Activated B cell treated with CpG ODN at 0.5 μM for 24 hours (primary cell): ENCODE results near the gene TMEM138. TPM values are rescaled to one million over a fixed set of nuclear protein-coding genes. Genes with fewer than 3 reads are reported as not detected.
A peak's percentile ranks its signal among the peaks of the same experiment; 100 is the strongest.

ENCODE experiments used
- ATAC-seq: fragments of 200-7000 bp; cut with Tn5 transposase; one replicate; pipeline ENCODE4 v1.10.0; 2021; ENCODE audit warnings: low read depth, mild to moderate bottlenecking, moderate library complexity
- CTCF ChIA-PET: fragments of 350-600 bp; sonication (Branson Sonifier 250); formaldehyde crosslinking; loops from one replicate; lab custom pipeline; 2021; ENCODE audit warnings: antibody characterized with exemption; lab: Charles Lee
- POLR2A ChIA-PET: fragments of 350-600 bp; sonication (Branson Sonifier 250); formaldehyde crosslinking; loops from one replicate; lab custom pipeline; 2021; ENCODE audit warnings: antibody characterized with exemption; lab: Charles Lee
- DNase-seq: peaks from one replicate; pipeline ENCODE4 v3.0.0; 2022
- H3K27ac Mint-ChIP-seq: one replicate; pipeline ENCODE4 v1.8.0; 2020; ENCODE audit warnings: mixed read lengths
- H3K27me3 Mint-ChIP-seq: one replicate; pipeline ENCODE4 v1.8.0; 2021; ENCODE audit warnings: mixed read lengths
- H3K36me3 Mint-ChIP-seq: one replicate; pipeline ENCODE4 v1.8.0; 2021; ENCODE audit warnings: low read depth, mixed read lengths
- H3K4me1 Mint-ChIP-seq: one replicate; pipeline ENCODE4 v1.8.0; 2021; ENCODE audit warnings: mixed read lengths
- H3K4me3 Mint-ChIP-seq: one replicate; pipeline ENCODE4 v1.8.0; 2020; ENCODE audit warnings: mild to moderate bottlenecking, mixed read lengths
- H3K9me3 Mint-ChIP-seq: one replicate; pipeline ENCODE4 v1.8.0; 2020; ENCODE audit warnings: mixed read lengths
- intact Hi-C: fragments of 100-400 bp; cut with micrococcal nuclease; formaldehyde crosslinking; loops from one replicate; pipeline ENCODE4 v1.15.1; 2024
- total RNA-seq: library from RNA; stranded (reverse); gene quantifications from 2 replicates; pipeline ENCODE4 v1.2.3, GENCODE V29; 2022
- TF ChIP-seq, protein P1 (sequence below): fragments of 200-600 bp; IDR thresholded peaks from one replicate; pipeline ENCODE4 v1.8.0; 2022; ENCODE audit warnings: antibody characterized with exemption, mild to moderate bottlenecking

TMEM138 gene
- total RNA-seq, 1 donor from 2014 or later = 81.2 TPM

DNA sequence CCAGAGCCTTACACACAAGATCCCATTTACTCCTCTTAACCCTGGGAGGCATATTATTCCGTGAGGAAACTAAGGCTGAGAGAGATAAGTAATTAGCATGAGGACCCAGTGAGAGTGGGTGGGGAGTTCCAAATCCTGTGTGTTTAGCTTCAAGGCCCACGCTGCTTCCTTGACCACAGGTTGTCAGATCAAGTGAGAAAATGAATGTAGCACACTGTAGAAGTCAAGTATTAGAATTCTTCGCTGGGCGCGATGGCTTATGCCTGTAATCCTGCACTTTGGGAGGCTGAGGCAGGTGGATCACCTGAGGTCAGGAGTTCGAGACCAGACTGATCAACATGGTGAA is 4.3 kb upstream of the TMEM138 start:
- Mint-ChIP-seq H3K9me3 (no peaks in the 10 kb centered on the region), H3K27ac (peak overlapping the region; percentile 98), H3K36me3 (peaks cover 60% of the 10 kb centered on the region), H3K27me3 (no peaks in the 10 kb centered on the region), H3K4me3 (peak overlapping the region; percentile 90), H3K4me1 (peaks cover 83% of the 10 kb centered on the region)
- POLR2A ChIA-PET = interaction anchor here (1.2 to 8.7 kb wide), 12 partner anchors 9 to 1523 kb away, joined by 3 to 109 read pairs (median 16); partner anchors contain the start of genes CPSF7, DDB1, SDHAF2 and TKFC
- CTCF ChIA-PET = interaction anchor here (0.6 to 7.9 kb wide), 3 partner anchors 23 to 38 kb away, joined by 3 to 92 read pairs (median 81); no protein-coding TSS in a partner anchor
- DNase-seq (no peak), ATAC-seq (no peak)
- intact Hi-C loops = loop anchor here (1.0 to 10.0 kb wide), 6 partner anchors 22 to 1197 kb away; partner anchors contain the start of genes CPSF7, FTH1 and TMEM216
- TF ChIP-seq, protein P1, sequence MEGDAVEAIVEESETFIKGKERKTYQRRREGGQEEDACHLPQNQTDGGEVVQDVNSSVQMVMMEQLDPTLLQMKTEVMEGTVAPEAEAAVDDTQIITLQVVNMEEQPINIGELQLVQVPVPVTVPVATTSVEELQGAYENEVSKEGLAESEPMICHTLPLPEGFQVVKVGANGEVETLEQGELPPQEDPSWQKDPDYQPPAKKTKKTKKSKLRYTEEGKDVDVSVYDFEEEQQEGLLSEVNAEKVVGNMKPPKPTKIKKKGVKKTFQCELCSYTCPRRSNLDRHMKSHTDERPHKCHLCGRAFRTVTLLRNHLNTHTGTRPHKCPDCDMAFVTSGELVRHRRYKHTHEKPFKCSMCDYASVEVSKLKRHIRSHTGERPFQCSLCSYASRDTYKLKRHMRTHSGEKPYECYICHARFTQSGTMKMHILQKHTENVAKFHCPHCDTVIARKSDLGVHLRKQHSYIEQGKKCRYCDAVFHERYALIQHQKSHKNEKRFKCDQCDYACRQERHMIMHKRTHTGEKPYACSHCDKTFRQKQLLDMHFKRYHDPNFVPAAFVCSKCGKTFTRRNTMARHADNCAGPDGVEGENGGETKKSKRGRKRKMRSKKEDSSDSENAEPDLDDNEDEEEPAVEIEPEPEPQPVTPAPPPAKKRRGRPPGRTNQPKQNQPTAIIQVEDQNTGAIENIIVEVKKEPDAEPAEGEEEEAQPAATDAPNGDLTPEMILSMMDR = no peak

DNA sequence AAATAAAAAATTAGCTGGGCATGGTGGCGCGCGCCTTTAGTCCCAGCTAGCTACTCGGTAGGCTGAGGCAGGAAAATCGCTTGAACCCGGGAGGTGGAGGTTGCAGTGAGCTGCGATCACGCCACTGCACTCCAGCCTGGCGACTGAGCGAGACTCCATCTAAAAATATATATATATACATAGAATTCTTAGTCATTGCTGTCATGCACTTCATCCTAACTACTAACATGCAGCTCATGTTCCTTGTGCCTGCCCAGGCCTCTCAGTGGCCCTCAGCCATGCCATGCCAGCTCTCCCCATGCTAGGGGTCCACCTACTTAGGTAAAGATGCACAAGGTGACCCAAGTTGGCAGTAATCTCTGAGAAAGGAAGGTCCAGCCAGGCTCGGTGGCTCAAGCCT is 3.6 kb upstream of the TMEM138 start:
- POLR2A ChIA-PET = interaction anchor here (0.7 to 8.7 kb wide), 11 partner anchors 8 to 1477 kb away, joined by 3 to 109 read pairs (median 11); partner anchors contain the start of genes DDB1, TKFC and TMEM216
- intact Hi-C loops = loop anchor here (5.0 to 10.0 kb wide), 3 partner anchors 266 to 1196 kb away; partner anchors contain the start of gene FTH1

DNA sequence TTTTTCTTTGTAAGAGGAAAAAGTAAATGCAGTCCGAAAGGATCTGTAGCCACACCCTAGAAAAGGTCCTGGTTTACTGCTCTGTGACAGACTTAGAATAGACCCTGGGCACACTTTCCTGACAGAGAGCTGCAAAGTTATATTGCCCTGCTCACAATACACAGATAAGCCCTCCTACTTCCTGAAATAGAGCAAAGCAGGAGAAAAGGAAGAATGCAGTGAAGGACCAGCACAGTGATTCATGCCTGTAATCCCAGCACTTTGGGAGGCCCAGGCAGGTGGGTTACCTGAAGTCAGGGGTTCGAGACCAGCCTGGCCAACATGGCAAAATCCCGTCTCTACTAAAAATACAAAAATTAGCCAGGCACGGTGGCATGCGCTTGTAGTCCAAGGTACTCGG is 2.7 kb upstream of the TMEM138 start:
- Mint-ChIP-seq H3K27ac (peak overlapping the region; percentile 98), H3K4me1 (peaks cover 78% of the 10 kb centered on the region), H3K36me3 (peaks cover 58% of the 10 kb centered on the region), H3K9me3 (no peaks in the 10 kb centered on the region), H3K4me3 (peak overlapping the region; percentile 100), H3K27me3 (no peaks in the 10 kb centered on the region)
- no peak for DNase-seq
- no peak for ATAC-seq
- TF ChIP-seq, protein P1 = no peak
- intact Hi-C loops = loop anchor here (1.0 to 10.0 kb wide), 4 partner anchors 8 to 1195 kb away; partner anchors contain the start of gene FTH1
- CTCF ChIA-PET = interaction anchor here (7.9 to 9.0 kb wide), 2 partner anchors 23 to 25 kb away, joined by 81 to 126 read pairs; partner anchors contain the start of genes DDB1 and TKFC
- POLR2A ChIA-PET = interaction anchor here (0.6 to 8.7 kb wide), 11 partner anchors 12 to 1476 kb away, joined by 3 to 224 read pairs (median 5); partner anchors contain the start of genes CPSF7, DDB1, SDHAF2 and TKFC

More for the DNA sequence above, 3.6 kb upstream of the TMEM138 start:
- ATAC-seq (no peak), DNase-seq (no peak)
- Mint-ChIP-seq H3K9me3 (no peaks in the 10 kb centered on the region), H3K4me1 (peaks cover 83% of the 10 kb centered on the region), H3K27me3 (no peaks in the 10 kb centered on the region), H3K36me3 (peaks cover 57% of the 10 kb centered on the region), H3K4me3 (peak overlapping the region; percentile 100), H3K27ac (peak overlapping the region; percentile 98)
- CTCF ChIA-PET = interaction anchor here (7.9 to 9.0 kb wide), 2 partner anchors 22 to 26 kb away, joined by 81 to 126 read pairs; partner anchors contain the start of genes DDB1 and TKFC
- TF ChIP-seq, protein P1 = no peak

DNA sequence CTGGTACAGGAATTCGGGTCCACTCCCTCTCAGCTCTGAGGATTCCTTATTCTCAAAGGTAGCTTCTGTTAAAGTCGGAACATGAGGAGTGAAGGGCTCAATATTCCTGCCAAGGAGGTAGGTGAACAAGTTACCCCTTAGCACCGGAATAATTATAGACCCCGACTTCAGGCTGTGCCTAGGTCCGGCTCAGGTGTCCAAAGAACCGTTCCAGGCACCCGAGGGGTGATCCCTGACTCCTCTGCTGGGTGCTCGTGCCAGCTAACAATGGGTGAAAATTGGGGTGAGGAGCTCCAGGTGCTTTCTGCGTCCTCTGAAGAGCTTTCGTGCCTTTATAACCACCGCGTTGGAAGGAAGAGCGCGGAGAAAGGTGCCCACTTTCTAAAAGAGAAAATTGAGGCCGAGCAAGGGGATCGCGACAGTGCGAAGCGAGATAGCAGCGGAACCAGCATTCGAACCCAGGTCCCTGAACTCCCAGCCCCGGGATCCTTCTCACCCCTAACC is 885 bp upstream of the TMEM138 start:
- ATAC-seq (no peak), DNase-seq (no peak)
- Mint-ChIP-seq H3K27ac (peak overlapping the region; percentile 98), H3K9me3 (no peaks in the 10 kb centered on the region), H3K4me3 (peak overlapping the region; percentile 100), H3K4me1 (peaks cover 65% of the 10 kb centered on the region), H3K36me3 (peaks cover 63% of the 10 kb centered on the region), H3K27me3 (no peaks in the 10 kb centered on the region)
- ChIA-PET CTCF (interaction anchor here (0.6 to 9.0 kb wide), 5 partner anchors 20 to 453 kb away, joined by 3 to 126 read pairs (median 3); partner anchors contain the start of genes DDB1 and TKFC), POLR2A (interaction anchor here (0.5 to 8.7 kb wide), 15 partner anchors 8 to 1468 kb away, joined by 3 to 224 read pairs (median 8); partner anchors contain the start of genes CPSF7, DDB1, SDHAF2 and TKFC)
- TF ChIP-seq, protein P1 = no peak
- intact Hi-C loops = no loop called here

DNA sequence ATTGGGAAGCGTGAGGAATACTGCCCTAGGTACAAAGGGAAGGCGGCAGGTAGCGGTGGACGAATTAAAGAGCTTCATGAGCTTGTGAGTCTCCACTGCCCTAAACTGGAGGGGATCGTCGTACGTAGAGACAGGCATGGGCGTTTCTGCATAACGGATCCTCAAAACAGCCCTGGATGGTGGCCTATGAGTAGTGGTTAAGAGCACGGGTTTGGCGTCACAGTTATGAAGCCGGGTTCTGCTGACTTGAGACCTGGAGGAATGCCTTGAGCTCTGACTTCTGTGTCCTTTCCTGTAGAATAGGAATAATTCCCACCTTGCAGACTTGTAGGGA is 335 bp downstream of the TMEM138 start:
- peak overlapping the region; percentile 98 for H3K27ac Mint-ChIP-seq
- ChIA-PET POLR2A (interaction anchor here (0.7 to 8.7 kb wide), 17 partner anchors 9 to 1519 kb away, joined by 3 to 224 read pairs (median 7); partner anchors contain the start of genes CPSF7, DDB1, SDHAF2 and SLC3A2), CTCF (interaction anchor here (1.2 to 9.0 kb wide), 5 partner anchors 8 to 73 kb away, joined by 3 to 126 read pairs (median 3); partner anchors contain the start of genes DDB1 and TKFC)
- peak overlapping the region; percentile 100 for H3K4me3 Mint-ChIP-seq
- ATAC-seq = peak; percentile 8
- TF ChIP-seq, protein P1 = no peak
- H3K36me3 Mint-ChIP-seq = peaks cover 70% of the 10 kb centered on the region
- DNase-seq = no peak
- H3K9me3 Mint-ChIP-seq = no peaks in the 10 kb centered on the region
- intact Hi-C loops = loop anchor here (1.0 to 2.0 kb wide), 4 partner anchors 26 to 452 kb away; partner anchors contain the start of gene VPS37C
- no peaks in the 10 kb centered on the region for H3K27me3 Mint-ChIP-seq
- H3K4me1 Mint-ChIP-seq = peaks cover 53% of the 10 kb centered on the region
